ENCODE measurements around the gene GRM4. TPM values are rescaled to one million over a fixed set of nuclear protein-coding genes. Genes with fewer than 3 reads are reported as not detected.
"Not testable (repeated sequence)": the region's sequence is repeated elsewhere in the genome, so short reads cannot be mapped to it uniquely, and the experiment has no call there.

Gene GRM4
- total and polyA plus RNA-seq, 8 donors, result 0.30 to 0.70 (median 0.43) TPM; not detected in 2

GRCh38 chr6:34017106-34017805 is 128.6 kb downstream of the GRM4 start:
- Histone ChIP-seq H3K27me3 (peaks cover 0 to 18% of the 10 kb centered on the region in 2 donors), H3K4me3 (no peak overlapping the region), H3K36me3 (no peaks in the 10 kb centered on the region), H3K27ac (no peak overlapping the region), H3K9me3 (peaks cover 0 to 7% of the 10 kb centered on the region in 2 donors), H3K4me1 (no peaks in the 10 kb centered on the region)
- TF ChIP-seq CTCF (IDR thresholded peaks at IDR 0.05), result no peak
- DNase-seq (no peak), ATAC-seq (no peak)
- intact Hi-C loops (cut with DNase I), result no loop called here

GRCh38 chr6:34016573-34016972 is 129.3 kb downstream of the GRM4 start:
- intact Hi-C loops (cut with DNase I); H3K36me3 ChIP-seq; H3K9me3 ChIP-seq; ATAC-seq; H3K27ac ChIP-seq; H3K4me3 ChIP-seq; DNase-seq; H3K4me1 ChIP-seq: not testable (repeated sequence)
- H3K27me3 ChIP-seq, result peaks cover 0 to 15% of the 10 kb centered on the region in 2 donors

GRCh38 chr6:34015586-34015985 is 130.3 kb downstream of the GRM4 start:
- no peaks in the 10 kb centered on the region for H3K36me3 ChIP-seq
- DNase-seq (peak in 1 of 4 donors; percentile 62), ATAC-seq (no peak)
- H3K4me1 ChIP-seq, result no peaks in the 10 kb centered on the region
- no peak overlapping the region for H3K27ac ChIP-seq
- H3K9me3 ChIP-seq, result peaks cover 0 to 7% of the 10 kb centered on the region in 2 donors
- intact Hi-C loops (cut with DNase I), result no loop called here
- TF ChIP-seq CTCF (IDR thresholded peaks at IDR 0.05), result no peak
- H3K4me3 ChIP-seq, result no peak overlapping the region
- peaks cover 0 to 15% of the 10 kb centered on the region in 2 donors for H3K27me3 ChIP-seq

GRCh38 chr6:34011264-34011663 is 134.6 kb downstream of the GRM4 start:
- Histone ChIP-seq H3K27me3 (peaks cover 0 to 4% of the 10 kb centered on the region in 2 donors), H3K36me3 (no peaks in the 10 kb centered on the region), H3K4me1 (no peaks in the 10 kb centered on the region), H3K27ac (no peak overlapping the region), H3K4me3 (no peak overlapping the region), H3K9me3 (no peaks in the 10 kb centered on the region)
- intact Hi-C loops (cut with DNase I), result no loop called here
- ATAC-seq (no peak), DNase-seq (no peak)
- TF ChIP-seq CTCF (IDR thresholded peaks at IDR 0.05), result no peak

- H3K4me1 ChIP-seq, result no peaks in the 10 kb centered on the region
- no peak for ATAC-seq
- intact Hi-C loops (cut with DNase I), result no loop called here
- peaks cover 0 to 19% of the 10 kb centered on the region in 2 donors for H3K27me3 ChIP-seq
- no peak for TF ChIP-seq CTCF (IDR thresholded peaks at IDR 0.05)
- H3K27ac ChIP-seq, result no peak overlapping the region
- no peaks in the 10 kb centered on the region for H3K9me3 ChIP-seq
- H3K4me3 ChIP-seq, result no peak overlapping the region
- DNase-seq, result no peak
- no peaks in the 10 kb centered on the region for H3K36me3 ChIP-seq
These were observed 139.9 kb downstream of the GRM4 start for GRCh38 chr6:34005901-34006531.
